ENCODE data around the gene MAN1C1.
"Not testable (repeated sequence)": the region's sequence is repeated elsewhere in the genome, so short reads cannot be mapped to it uniquely, and the experiment has no call there.

MAN1C1 gene

DNA sequence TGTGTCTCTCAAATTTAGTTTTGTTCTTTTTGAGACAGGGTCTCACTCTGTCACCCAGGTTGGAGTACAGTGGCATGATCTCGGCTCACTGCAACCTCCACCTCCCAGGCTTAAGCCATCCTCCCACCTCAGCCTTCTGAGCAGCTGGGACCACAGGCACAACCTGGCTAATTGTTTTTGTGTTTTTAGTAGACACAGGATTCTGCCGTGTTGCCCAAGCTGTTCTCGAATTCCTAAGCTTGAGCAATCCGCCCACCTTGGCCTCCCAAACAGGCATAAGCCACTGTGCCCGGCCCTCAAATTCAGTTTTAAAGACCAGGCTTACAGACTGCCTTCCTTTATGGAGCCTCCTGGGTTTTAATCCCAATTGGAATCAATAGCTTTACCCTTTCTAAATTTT lies 99.7 kb downstream of the MAN1C1 start:
- no peak for DNase-seq (ENCODE audit: low spot score)

DNA sequence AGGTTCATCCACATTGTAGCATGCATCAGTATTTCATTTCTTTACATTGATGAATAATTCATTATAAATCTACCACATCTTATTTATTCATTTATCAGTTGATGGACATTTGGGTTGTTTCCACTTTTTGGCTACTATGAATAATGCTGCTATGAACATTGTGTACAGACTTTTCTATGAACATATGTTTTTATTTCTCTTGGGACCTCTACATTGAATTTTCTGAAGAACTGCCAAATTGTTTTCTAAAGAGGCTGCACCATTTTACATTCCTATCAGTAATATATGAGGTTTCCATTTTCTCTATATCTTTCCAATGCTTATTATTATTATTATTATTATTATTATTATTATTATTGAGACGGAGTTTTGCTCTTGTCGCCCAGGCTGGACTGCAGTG lies 102.1 kb downstream of the MAN1C1 start:
- no peak for DNase-seq (ENCODE audit: low spot score)

DNA sequence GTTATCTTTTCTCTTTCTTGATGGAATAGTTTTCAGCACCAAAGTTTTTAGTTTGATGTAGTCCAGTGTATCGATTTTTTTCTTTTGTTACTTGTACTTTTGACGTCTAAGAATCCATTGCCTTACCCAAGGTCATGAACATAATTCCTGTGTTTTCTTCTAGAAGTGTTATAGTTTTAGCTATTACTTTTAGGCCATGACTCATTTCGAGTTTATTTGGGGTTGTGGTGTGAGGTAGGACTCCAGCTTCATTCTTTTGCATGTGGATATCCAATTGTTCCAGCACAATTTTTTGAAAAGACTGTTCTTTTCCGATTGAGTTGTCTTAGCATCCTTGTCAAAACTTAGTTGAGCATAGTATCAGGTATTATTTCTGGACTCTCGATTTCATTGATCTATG lies 104.0 kb downstream of the MAN1C1 start:
- DNase-seq (ENCODE audit: low spot score): no peak

DNA sequence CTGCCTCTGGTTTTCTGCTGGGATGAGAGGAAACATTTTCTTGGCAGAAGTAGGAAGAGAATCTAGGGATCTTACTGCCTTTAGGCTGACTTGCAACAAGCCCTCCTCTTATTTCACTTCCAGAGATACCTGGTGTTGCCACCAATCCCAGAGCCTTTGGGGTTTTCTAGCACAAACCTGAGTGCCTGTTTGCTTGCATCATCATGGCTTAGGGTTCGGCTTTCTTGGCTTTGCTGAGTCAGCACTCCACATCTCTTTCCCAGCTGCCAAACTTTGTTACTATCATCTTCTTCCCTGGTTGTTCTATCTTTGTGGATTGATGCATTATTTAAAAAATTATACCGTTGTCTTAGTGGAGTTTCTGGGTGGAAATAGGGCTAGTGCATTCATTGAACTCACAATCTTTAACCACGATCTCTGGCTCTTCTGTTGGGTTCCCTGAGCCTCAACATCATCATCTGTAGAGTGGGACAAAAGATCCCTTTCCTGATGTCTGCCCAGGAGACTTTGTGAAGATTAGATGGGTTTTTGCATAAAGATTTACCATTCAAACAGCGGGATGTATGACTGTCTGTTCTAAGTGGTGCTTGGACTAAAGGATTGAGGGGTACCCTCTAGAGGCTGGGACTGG lies 106.8 kb downstream of the MAN1C1 start:
- DNase-seq (ENCODE audit: low spot score): no peak

DNA sequence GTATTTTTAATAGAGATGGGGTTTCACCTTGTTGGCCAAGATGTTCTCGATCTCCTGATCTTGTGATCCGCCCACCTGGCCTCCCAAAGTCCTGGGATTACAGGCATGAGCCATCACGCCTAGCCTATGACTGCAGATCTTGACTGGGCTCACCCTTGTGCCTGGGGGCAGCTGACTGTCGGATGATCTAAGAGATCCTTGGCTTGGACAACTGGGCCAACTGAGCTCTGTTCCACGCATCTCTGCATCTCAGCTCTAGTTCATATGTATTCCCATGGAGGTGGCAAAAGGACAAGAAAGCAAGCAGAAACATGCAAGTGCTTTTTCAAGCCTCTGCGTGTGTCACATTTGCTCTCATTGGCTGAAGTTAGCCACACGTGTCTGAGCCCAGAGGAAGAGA lies 107.6 kb downstream of the MAN1C1 start:
- no peak for DNase-seq (ENCODE audit: low spot score)

DNA sequence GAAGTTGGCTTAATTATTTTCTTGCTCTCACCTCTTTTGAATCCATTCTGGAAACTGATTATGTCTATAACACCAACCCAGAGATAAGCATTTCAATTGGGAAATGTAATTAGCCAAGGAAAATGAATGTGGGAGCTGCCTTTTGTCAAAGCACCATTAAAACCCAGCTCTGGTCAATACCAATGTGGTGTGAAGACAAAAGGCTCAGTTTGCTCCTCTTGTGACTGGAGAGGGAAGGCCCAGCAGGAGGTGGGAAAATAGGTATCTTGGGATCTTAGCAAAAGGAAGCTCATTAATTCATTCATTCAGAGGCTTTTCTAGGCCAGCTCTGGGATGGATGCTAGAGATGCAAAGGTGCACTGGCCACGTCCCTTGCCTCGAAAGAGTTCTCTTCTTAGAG lies 108.4 kb downstream of the MAN1C1 start:
- no peak for DNase-seq (ENCODE audit: low spot score)

DNA sequence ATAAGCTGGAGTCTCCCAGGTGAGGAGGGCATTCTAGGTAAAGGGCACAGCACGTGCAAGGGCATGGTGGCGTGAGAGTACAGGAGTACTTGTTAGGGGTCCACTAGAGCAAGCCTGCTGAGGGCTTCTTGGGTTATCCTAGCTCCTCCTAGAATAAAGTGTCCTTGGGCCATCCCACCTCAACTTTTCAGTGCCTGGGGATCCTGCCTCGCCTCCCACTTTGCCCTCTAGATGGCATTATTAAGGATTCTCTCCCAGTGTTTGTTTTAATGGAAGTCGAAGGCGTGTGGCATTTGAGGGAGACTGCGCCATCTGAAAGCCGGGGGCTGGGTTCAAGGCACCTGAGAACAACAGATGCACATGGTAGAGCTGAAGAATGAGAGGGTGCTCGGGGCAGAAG lies 108.9 kb downstream of the MAN1C1 start:
- no peak for DNase-seq (ENCODE audit: low spot score)

DNA sequence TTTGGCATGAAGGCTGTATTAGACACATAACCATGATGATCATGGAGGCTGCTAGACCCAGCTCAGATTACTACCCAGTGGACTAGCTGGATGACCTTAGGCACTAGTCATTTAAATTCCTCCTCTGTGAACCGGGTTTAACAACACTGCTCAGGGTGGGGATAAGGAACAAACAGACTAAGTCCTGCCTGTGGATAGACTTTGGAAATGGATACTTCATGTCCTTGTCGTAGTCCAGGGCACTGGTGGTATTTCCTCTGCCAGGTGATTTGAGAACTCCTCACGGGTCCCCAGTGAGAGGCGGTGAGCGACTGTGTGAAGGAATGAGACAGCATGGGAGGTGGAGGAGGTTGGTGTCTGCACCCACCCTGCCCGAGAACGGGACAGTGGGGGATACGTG lies 110.5 kb downstream of the MAN1C1 start:
- DNase-seq (ENCODE audit: low spot score): no peak

DNA sequence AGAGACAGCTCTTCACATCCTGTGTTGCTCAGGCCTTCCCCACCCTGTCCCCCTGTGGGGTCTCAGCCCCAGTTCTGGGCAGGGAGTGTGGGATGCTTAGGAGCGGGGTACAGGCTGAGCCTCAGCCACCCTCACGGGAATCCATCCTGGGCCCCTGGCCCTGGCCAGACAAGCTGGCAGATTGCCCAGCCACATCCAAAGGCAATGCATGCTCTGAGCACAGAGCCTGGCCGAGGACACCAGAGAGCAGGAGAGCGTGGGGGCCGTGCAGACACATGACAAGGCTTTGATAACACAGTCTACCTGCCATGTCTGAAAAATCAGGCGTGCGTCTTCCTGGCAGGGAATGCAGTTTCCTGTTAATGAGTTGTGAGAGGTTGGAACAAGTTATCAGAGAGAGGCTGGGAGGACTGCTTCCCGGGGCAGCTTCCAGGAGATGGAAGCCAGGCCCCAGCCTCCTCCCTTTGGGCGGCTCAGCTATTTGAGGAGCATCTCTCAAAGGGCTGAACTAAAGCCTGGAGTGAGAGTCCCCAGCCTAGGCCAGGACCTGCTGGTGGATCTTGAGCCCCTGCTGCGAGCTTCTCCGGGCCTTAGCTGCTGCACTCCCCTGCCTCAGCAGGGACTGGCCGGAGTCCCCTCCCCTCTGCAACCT lies 111.2 kb downstream of the MAN1C1 start:
- DNase-seq (ENCODE audit: low spot score): peak; percentile 42

DNA sequence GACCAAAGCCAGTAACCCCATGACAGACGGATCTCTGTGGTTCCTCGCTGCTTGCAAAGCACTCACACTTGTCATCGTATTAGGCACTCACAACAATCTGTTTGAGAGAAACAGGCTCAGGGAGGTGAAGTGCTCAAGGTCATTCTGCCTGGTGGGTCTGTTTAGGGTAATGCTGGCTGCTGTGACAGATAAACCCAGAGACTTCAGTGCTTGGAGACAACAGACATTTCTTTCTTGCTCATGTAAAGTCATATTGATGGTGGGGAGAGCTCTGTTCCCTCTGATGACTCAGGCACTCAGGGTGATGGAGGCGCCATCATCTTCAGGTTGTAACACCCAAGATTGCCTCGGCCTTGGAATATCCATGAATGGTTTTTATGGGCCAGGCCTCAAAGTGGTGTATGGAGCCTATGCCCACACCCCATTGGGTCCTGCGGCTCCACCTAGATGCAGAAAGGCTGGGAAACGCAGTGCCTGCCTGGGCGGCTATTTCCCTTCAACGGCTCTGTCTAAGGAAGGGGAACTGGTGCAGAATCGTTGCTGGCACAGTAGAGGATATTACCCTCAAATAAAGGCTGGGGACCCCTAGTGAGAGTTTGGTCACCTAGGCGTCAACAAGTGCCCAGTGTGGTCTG lies 111.8 kb downstream of the MAN1C1 start:
- DNase-seq (ENCODE audit: low spot score): no peak

DNA sequence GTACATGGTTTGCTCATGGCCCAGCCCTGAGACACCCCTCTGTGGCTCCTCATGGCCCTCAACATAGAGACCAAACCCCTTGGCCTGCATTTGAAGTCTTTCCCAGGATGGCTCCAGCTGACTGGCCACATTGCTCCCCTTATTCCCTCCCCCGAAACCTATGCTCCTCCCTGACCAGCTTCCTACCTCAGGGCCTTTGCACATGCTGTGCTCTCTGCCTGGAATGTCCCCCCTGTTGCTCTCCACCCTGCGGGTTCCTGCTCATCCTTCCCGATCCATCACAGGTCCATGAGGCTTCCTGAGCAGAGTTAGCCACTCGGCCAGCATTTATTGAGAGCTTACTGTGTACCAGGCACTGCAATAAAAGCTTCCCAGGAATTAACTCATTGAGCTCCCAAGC lies 112.5 kb downstream of the MAN1C1 start:
- DNase-seq (ENCODE audit: low spot score): no peak

DNA sequence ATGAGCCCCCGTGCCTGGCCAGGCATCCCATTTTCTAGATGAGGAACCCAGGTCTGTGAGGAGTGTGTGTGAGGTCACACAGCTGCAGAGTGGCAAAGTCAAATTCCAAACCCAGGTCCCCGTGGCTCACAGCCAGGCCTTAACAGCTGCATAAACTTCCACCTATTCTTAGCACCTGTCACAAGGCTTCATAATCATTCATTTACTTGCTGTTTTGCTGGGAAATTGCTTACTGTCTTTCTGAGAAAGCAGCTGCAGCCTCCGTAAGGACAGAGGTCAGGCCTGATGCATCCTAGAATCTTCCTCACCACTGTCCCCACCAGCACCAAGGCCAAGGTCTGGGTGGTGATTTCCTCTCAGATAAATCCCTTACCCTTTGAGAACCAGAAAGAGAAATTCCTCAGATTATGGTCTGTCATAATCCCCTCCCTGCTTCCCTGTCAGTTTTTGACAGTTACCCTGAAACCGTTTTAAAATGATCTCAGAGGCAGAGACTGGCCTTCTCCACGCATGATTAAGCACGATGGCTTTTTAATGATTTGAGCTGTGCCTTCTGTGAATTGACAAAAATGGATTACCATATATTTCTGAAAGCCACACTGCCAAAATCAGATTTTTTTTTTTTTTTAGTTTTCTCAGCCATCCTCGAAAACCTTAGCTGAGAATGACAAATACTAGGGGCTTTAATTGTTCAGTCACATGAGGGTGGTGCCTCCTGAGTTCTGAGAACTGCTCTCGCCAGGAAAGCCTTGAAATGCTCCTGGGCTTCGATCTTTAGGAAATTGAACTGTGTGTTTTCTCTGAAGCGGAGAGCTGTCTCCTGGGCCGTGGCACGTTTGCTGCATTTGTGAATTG lies 113.4 kb downstream of the MAN1C1 start:
- no peak for DNase-seq (ENCODE audit: low spot score)

DNA sequence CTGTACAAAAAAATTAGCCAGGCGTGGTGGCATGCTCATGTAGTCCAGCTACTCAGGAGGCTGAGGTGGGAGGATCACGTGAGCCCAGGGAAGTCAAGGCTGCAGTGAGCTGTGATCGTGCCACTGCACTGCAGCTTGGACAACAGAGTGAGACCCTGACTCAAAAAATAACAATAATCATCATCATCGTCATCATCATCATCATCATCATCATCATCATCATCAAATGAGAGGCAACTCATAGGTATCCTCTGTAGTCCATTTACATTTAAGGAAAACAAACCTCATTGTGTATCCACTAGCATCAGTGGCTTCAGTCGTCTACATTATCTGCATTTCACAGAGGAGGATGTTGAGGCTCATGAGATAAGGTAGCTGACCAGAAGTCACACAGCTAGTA lies 114.6 kb downstream of the MAN1C1 start:
- DNase-seq (ENCODE audit: low spot score): no peak

DNA sequence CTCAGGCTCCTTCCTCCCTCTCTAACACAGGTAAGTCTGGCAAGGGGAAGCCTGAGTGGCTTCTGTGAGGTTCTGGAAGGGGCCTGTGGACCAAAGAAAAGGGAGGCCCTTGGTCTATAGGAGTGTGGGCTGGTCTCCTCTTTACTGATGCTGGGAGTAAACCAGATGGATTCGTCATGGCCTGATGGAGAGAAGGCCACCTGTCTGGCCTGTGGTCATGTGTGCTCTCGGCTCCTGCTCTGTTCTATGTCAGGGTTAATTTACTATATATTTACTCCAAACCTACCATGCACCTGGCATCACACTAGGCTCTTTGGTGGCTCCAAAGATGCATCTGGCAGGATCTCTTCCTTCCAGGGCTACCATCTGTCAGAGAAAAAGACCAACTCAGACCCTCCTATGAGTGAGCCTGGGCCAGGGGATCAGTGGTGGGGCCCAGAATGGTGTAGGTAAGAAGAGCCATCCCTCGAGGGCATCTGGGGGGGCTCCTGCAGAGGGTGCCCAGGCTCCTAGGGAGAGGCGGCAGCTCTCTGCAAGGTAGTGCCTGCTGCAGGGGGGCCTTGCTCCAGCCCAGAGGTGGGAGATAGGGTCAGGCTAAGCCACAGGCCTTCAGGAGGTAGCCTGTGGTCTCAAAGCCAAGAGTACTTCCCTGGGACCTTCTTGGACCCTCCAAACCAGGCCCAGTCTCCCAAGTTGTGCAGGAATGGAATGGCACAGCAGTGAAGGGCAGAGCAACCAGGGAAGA lies 115.2 kb downstream of the MAN1C1 start:
- DNase-seq (ENCODE audit: low spot score): no peak

DNA sequence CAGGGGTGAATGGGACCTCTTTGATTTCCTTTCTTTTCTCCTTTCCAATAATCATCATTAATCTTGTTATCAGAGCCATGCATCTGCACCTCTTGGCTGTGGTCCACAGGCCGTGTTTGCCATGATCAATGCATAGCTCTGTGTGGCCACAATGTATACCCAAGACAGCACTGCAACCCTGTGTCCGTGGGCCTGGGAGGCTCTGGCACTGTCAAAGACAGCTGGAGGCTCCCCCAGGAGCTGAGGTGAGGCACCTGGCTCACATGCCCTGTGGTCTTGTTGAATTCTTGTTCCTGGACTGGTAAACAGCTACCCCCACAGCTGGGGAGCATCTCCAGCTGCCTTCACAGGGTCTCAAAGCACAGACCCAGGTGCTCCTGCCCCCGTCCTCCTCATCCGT lies 116.2 kb downstream of the MAN1C1 start:
- no peak for DNase-seq (ENCODE audit: low spot score)

DNA sequence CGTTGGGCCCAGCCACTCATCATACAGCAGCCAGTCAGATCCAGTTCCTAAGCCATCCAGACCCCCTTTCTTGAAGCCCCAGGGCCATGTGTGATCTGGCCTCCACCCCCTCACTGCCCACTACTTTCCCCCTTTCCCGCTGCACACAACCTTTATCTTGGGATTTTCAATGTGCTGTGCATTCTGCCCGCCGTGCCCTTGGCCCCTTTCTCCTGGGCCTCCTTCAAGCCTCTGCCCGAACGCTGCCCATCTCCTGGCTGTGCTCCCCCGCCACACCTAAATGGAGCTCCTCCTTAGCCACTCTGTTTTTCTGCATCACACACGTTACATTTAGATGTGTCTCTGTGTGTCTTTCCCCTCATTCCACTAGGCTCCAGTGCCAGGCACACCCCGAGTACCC lies 116.7 kb downstream of the MAN1C1 start:
- DNase-seq (ENCODE audit: low spot score): no peak

DNA sequence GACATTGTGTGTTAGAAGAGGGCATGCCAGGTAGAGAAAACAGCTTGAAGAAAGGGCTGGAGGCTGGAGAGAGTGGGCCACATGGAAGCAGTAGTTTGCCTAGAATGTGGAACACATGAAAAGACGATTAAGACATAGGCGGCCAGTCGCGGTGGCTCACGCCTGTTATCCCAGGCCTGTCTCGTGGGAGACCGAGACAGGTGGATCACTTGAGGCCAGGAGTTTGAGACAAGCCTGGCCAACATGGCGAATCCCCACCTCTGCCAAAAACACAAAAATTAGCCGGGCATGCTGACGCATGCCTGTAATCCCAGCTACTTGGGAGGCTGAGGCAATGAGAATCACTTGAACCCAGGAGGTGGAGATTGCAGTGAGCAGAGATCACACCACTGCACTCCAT lies 118.4 kb downstream of the MAN1C1 start:
- not testable (repeated sequence) for DNase-seq (ENCODE audit: low spot score)

DNA sequence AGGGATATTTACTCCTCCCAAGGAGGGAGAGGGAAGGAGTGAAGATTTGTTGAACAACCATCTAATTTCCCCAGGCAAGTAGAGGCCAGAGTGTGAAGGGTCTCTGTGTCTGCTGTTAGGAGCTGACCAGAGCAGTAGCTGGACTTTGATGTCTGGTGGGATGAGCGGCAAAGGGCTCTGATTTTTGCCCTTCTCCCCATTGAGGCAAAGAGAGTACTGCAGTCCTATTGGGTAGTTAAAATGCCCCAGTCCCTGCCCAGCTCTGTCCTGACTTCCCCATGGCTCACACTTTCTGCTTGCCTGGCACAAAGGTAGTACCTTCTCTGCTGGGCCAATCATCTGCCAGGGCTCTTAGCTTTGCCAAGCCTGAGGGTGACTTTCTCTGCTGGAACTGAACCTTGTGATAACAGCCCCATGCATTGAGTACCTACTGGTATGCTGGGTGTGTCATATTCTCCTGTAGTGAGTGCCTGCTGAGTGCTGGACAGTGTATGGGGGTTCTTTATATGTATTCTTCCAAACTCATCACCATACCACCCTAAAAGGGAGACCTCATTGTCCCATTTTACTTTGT lies 119.5 kb downstream of the MAN1C1 start:
- no peak for DNase-seq (ENCODE audit: low spot score)

DNA sequence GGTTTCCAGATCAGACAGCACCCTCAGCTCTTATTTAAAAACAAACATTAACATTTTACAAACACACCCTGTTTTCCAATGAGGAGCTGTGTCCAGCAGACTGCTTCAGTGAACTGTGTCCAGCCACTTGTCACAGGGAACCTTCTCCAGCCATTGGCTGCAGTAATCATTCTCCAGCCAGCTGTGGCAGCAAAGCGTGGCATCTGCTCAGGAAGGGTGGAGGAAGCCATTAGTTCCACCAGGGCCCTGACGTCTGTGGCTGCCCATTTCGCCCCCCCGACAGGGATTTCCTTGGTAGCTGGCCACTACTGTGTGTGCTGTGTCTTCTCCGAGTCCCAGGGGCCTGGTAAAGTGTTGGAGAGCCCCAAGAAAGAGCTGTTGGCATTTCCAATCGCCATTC lies 120.5 kb downstream of the MAN1C1 start:
- no peak for DNase-seq (ENCODE audit: low spot score)

DNA sequence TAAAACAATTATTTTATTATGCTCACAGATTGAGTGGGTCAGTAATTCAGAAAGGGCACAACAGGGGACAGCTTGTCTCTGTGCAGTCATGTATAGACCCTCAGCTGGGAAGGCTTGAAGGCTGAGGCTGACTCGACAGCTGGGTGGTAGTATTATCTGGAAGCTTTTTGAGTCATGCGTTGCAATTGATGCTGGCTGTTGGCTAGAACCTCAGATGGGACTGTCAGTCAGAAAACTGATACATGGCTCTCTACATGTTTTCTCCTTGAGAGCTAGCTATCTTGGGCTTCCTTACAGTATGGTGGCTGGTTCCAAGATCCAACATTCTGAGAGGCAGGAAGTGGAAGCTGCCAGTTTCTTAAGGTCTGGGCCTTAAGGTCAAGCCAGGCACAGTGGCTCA lies 121.9 kb downstream of the MAN1C1 start:
- DNase-seq (ENCODE audit: low spot score): no peak

DNA sequence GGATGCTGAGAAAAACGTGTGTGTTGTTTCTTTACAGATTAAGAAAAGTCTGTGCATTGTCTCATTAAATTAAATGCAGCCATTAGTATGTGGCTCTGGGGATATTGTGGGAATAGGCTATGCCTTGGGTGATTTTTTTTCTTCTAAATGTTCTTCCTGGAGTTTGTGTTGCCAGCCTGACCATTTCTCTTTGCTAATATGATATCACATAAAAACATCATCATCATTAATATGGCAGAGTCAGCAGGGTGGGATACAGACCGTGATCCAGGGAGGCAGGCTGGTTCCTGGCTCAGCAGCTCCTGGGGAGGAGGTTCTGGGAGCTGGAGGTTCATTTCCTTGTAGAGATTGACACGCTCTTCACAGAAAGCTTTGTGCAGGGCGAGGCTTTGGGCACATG lies 122.8 kb downstream of the MAN1C1 start:
- no peak for DNase-seq (ENCODE audit: low spot score)

DNA sequence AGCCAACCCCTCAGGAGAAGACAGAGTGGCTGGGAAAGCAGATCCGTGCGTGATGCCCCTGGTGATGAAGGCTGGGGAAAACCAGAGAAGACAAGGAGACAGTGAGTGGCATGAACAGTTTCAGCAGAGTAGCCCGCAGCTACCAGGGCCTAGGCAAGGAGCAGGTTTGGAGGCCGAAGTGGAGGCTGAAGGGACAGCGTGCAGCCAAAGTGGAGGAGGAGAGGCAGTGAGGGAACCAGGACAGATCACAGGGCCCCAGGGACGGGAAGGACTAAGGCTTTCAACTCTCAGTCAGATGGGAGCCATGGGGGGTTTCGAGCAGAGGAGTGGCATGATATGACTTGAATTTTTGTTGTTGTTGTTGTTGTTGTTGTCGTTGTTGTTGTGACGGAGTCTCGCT lies 123.5 kb downstream of the MAN1C1 start:
- DNase-seq (ENCODE audit: low spot score): no peak
